ENCODE data around the gene DOK7.

Gene DOK7

DNA sequence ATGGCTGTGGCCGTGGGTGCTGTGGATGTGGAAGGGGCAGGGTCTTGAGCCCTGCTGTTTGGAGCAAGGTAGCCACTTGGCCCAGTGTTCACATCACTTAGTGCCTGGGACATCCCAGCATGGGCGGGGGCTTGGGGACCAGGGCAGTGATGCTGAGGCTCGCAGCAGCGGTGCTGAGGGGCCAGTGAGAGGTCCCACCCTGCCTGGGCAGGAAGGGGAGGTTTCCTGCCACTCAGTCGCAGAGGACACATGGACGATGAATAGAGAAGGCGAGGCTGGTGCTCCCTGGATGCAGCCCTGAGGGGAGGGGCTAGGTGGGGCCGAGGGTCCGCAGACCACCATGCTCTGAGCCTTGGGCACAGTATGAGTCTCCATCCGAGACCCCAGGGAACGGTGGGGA lies 25.7 kb downstream of the DOK7 start:
- TF ChIP-seq, protein P1, sequence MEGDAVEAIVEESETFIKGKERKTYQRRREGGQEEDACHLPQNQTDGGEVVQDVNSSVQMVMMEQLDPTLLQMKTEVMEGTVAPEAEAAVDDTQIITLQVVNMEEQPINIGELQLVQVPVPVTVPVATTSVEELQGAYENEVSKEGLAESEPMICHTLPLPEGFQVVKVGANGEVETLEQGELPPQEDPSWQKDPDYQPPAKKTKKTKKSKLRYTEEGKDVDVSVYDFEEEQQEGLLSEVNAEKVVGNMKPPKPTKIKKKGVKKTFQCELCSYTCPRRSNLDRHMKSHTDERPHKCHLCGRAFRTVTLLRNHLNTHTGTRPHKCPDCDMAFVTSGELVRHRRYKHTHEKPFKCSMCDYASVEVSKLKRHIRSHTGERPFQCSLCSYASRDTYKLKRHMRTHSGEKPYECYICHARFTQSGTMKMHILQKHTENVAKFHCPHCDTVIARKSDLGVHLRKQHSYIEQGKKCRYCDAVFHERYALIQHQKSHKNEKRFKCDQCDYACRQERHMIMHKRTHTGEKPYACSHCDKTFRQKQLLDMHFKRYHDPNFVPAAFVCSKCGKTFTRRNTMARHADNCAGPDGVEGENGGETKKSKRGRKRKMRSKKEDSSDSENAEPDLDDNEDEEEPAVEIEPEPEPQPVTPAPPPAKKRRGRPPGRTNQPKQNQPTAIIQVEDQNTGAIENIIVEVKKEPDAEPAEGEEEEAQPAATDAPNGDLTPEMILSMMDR (IDR thresholded peaks at IDR 0.05) = no peak

DNA sequence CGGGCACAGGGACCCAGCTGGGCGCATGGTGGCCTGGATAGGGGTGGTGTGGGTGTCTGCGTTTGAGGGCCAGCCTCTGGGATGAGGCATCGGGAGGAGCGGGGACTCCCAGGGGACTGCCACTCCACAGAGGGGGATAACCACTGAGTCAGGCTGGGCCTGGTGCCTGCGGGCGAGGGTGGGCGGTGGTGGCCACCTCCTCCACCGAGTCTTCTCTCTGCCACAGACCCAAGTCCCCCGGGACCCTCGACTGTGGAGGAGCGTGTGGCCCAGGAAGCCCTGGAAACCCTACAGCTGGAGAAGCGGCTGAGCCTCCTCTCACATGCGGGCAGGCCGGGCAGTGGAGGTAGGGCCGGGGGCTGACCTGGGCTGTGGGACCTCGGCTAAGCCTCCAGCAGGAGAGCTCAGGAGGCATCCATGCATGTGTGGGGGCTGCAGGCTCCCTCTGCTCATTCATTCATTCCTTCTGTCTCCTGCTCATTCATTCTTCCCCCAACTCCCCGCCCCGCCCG lies 26.4 kb downstream of the DOK7 start:
- TF ChIP-seq, protein P1 (IDR thresholded peaks at IDR 0.05) = no peak

DNA sequence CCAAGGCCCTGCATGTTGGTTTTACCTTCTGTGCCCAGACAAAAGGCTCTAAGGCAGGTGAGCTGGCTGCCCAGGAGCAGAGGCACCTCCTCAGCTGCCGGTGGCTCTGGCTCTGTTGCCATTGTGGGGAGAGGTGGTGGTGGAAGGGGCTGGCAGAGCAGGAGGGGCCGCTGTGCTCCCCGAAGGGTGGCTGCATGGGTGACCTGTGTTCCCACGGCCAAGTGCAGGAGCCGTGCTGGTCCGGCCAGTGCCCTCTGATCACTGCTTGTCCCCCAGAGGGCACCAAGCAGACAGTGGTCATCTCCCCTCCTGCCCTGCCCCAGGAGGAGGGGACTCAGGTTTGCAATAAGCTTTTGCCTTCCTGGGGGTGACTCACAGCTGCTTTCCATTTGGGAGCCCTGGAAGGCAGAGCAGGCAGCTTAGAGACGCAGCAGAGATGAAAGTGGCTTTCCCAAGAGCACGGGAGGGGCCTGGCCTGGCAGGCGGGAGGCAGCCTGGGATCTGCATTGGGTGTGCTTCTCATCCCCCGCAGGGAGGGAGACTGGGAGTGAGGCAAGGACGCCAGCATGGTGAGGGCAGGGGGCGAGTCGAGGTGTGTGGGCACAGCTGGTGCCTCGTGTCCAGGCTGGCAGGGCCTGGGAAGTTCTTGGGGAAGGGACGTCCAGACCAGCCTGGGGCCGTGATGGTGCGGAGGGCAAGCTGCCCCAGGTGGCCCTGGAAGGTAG lies 28.7 kb downstream of the DOK7 start:
- TF ChIP-seq, protein P1 (IDR thresholded peaks at IDR 0.05) = no peak

DNA sequence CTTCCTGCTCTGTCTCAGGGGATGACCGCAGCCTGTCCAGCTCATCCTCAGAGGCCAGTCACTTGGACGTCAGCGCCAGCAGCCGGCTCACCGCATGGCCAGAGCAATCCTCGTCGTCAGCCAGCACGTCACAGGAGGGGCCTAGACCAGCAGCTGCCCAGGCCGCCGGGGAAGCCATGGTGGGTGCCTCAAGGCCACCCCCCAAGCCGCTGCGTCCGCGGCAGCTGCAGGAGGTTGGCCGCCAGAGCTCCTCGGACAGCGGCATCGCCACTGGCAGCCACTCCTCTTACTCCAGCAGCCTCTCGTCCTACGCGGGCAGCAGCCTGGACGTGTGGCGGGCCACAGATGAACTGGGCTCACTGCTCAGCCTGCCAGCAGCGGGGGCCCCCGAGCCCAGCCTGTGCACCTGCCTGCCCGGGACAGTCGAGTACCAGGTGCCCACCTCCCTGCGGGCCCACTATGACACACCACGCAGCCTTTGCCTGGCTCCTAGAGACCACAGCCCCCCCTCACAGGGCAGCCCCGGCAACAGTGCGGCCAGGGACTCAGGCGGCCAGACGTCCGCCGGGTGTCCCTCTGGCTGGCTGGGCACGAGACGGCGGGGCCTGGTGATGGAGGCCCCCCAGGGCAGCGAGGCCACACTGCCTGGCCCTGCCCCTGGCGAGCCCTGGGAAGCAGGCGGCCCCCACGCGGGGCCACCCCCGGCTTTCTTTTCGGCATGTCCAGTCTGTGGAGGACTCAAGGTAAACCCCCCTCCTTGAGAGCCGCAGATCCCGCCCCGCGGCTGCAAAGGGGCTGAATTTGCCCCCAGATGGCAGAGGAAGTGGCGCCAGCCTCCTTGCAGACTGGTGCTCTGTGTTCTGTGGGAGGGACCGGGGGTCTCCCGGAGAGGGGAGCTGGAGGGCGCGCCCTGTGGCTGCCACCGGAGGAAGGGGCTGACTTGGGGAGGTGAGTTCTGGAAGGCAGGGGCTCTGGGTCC lies 29.9 kb downstream of the DOK7 start:
- TF ChIP-seq, protein P1 (IDR thresholded peaks at IDR 0.05) = no peak

DNA sequence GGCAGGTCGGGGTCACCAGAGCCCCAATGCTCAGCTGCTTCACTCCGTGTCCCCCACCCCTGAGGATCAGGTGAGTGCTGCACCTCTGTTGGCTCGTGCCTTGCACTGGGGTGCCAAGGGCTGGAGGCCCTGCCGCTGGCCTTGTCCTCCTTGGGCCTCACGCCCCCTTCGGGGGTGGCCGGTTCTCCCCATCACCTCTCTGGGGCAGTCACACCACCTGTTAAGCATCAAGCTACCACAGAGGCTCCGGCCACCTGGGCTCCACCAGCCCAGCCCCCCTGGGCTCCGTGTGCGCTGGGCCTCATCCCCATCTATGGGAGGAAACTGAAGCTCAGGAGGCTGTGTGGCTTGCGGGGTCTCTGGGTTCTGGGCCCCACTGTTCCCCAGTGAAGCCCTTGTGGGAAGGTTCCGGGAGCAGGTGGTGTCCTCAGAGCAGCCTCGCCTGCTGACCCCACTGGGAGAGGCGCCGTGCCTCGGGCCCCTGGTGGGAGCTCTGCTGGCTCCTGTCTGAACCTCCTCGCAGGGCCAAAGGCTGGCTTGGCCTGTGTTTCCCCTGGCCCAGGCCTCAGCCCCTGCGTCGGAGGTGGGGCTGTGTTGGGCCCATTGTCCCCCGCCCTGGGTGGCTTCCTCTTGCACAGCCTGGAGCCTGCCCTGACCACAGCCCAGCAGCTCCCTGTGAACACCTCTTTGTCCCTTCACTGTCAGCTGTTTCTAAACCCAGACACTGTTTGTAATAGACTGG lies 30.8 kb downstream of the DOK7 start:
- TF ChIP-seq, protein P1 (IDR thresholded peaks at IDR 0.05) = no peak

DNA sequence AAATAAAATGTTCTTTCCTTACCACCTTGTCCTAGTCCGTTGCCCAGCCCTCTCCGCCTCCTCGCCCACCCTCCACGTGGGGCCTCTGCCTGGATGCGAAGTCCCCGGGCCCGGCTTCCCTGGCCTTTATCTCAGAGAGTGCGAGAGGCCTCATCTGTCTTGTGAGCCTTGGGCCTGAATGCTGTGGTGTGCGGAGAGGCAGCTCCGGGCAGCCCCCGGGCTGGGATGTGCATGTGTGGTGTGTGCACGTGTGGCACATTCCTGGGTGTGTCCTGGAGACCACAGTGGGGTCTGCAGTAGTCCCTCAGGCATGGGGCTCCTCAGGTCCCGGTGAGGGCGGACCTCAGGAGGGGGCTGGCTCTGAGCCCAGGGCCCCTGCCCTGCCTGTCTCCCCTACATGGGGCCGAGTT lies 31.4 kb downstream of the DOK7 start:
- TF ChIP-seq, protein P1 (IDR thresholded peaks at IDR 0.05) = no peak

All from LNCAP (cell line).